Measurements from ENCODE around the gene SLC25A12.
A peak's percentile ranks its signal among the peaks of the same experiment; 100 is the strongest.

Gene SLC25A12

DNA sequence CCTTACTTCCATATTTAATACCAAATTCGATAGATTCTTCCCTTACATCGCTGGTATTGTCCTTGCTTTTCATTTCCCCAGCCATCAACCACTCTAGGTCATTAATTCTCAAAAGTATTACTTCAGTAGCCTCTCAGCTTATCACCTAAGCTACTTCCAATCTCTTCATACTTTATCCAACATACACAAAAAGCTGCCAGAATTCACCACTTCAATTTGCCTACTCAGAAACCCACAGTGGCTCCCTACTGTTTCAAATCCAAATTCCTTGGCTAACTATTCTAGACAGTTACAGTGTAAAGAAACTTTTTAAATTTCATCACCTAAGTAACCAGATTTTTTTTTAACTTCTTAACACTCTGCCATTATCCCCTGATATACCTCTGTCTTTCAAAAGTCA is 4.7 kb downstream of the SLC25A12 start:
- no peak overlapping the region for H3K4me3 ChIP-seq (replicated peaks; ENCODE audit: low read depth, low read length)
- DNase-seq (ENCODE audit: low read depth) = no peak
- TF ChIP-seq, protein P1, sequence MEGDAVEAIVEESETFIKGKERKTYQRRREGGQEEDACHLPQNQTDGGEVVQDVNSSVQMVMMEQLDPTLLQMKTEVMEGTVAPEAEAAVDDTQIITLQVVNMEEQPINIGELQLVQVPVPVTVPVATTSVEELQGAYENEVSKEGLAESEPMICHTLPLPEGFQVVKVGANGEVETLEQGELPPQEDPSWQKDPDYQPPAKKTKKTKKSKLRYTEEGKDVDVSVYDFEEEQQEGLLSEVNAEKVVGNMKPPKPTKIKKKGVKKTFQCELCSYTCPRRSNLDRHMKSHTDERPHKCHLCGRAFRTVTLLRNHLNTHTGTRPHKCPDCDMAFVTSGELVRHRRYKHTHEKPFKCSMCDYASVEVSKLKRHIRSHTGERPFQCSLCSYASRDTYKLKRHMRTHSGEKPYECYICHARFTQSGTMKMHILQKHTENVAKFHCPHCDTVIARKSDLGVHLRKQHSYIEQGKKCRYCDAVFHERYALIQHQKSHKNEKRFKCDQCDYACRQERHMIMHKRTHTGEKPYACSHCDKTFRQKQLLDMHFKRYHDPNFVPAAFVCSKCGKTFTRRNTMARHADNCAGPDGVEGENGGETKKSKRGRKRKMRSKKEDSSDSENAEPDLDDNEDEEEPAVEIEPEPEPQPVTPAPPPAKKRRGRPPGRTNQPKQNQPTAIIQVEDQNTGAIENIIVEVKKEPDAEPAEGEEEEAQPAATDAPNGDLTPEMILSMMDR (IDR thresholded peaks at IDR 0.05; ENCODE audit: low read length, missing control alignments) = no peak

DNA sequence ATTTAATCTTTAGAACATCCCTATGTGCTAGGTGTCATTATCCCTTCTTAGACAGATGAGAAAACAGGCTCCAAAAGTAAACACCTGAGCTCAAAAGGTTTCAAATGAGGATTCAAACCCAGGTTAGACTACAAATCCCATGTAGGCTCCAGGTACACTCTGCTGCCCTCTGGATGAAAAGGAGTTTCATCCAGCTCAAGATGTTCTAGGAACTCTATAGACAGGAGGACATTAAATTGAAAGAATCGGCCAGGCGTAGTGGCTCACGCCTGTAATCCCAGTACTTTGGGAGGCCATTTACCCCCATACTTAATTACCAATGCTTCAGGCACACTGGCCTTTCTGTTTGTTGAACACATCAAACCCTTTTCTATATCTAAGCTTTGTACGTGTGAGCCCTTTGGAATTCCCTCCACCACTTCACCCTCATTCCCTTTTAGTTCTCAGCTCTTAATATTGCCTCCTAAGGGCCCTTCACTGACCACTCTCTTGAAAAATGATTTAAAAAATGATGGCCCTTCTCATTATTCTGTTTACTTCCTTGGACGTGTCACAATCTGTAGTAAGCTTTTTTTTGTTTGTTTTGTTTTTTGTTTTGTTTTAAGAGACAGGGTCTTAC is 10.7 kb downstream of the SLC25A12 start:
- TF ChIP-seq, protein P1 (IDR thresholded peaks at IDR 0.05; ENCODE audit: low read length, missing control alignments) = no peak
- no peak for DNase-seq (ENCODE audit: low read depth)
- H3K4me3 ChIP-seq (replicated peaks; ENCODE audit: low read depth, low read length) = no peak overlapping the region

DNA sequence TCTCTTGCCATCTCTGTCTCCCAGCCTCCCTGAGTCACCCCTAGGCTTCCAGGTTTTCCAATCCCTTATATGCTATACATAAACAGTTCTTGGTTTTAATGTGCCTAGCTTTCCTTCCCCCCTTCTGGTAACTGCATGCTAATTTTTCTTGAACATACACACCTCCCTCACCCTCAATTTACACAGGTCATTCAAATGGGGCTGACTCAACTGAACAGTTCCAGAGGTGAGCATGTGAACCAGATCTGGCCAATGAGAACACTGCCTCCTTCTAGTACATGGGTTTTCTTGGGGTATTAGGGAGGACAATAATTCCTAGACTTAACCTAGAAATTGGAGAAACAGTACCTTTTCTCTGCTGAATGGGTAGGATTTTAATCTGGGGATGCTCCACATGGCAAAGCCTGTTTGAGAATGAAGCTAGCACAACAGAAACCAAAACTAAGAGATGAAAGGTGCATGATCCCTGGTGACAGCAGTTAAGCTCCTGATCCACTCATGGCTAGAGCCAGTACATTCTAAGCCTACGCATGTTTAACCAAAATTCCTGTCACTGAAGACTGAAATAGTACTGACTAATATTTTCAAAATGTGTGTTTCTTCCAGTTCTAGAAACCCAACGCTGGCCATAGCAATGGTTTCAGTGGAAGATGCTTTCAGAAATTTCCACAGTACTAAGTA is 11.8 kb downstream of the SLC25A12 start:
- no peak for DNase-seq (ENCODE audit: low read depth)
- TF ChIP-seq, protein P1 (IDR thresholded peaks at IDR 0.05; ENCODE audit: low read length, missing control alignments) = no peak
- H3K4me3 ChIP-seq (replicated peaks; ENCODE audit: low read depth, low read length) = no peak overlapping the region

DNA sequence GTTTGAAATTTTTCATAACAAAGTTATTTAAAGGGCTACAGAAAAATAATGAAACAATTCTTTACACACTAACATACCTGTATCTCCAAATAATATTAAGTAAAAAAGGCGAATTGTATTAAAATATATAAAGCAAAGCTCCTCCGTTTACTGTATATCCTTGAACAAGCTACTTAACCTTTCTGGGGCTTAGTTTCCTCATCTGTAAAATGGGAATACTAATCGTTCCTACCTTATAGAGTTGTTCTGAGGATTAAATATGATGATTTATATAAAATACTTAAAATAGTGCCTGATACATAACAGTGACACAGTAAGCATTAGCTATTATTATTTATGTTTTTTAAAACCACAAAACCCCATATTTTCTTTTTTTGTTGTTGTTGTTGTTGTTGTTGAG is 13.3 kb downstream of the SLC25A12 start:
- no peak overlapping the region for H3K4me3 ChIP-seq (replicated peaks; ENCODE audit: low read depth, low read length)
- TF ChIP-seq, protein P1 (IDR thresholded peaks at IDR 0.05; ENCODE audit: low read length, missing control alignments) = no peak
- DNase-seq (ENCODE audit: low read depth) = no peak

DNA sequence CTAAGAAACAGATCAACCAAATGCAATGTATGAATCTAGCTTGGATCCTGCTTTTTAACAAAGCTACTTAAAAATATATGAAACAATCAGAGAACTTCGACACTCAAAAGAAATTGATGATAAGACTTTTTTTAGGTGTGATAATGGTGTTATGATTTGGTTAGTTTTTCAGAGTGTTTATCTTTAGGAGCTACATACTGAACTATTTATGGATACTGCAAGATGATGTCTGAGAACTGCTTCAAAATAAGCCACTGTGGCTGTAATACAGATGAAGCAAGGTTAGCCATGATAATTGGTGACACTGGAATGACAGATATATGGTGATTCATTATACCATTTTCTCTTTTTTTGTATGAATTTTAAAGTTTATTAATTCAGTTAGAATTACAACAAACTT is 14.2 kb downstream of the SLC25A12 start:
- TF ChIP-seq, protein P1 (IDR thresholded peaks at IDR 0.05; ENCODE audit: low read length, missing control alignments) = no peak
- no peak for DNase-seq (ENCODE audit: low read depth)

DNA sequence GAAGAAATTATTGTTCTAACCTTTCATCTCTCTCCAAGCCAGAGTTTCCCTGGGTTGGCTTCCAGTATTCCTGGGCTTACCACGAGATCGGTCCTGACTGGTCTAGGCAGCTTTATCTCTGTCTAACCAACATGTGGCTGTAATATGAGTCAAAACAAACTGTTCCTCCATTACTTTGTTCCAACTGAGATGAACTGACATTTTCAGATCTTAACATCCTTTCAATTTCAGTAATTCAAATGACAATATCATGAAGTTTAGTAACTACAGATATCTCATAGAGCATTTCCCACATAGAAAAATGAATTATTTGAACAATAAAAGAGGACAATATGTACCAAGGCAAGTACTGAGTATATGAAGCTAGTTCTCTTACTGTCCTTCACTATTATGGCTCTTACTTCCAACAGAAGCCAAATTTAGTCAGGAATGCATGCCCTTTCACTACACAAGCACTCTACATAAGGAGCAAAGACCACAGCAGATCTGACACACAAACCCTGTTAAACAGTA is 15.5 kb downstream of the SLC25A12 start:
- DNase-seq (ENCODE audit: low read depth) = peak; percentile 79
- TF ChIP-seq, protein P1 (IDR thresholded peaks at IDR 0.05; ENCODE audit: low read length, missing control alignments) = no peak
- no peak overlapping the region for H3K4me3 ChIP-seq (replicated peaks; ENCODE audit: low read depth, low read length)

More for the DNA sequence above, 14.2 kb downstream of the SLC25A12 start:
- H3K4me3 ChIP-seq (replicated peaks; ENCODE audit: low read depth, low read length) = no peak overlapping the region
